HEK293 (cell line): ENCODE data around the gene TBC1D5.
A peak's percentile ranks its signal among the peaks of the same experiment; 100 is the strongest.

Experiments used
- CTCF ChIA-PET: fragments of 350-600 bp; formaldehyde crosslinking; extraction: SDS; loops from one replicate; lab custom pipeline; 2021; ENCODE audit warnings: antibody characterized with exemption; lab: Yijun Ruan, JAX
- POLR2A ChIA-PET: fragments of 300-600 bp; formaldehyde crosslinking; extraction: SDS; loops from one replicate; lab custom pipeline; 2020; ENCODE audit warnings: antibody characterized with exemption, inconsistent platforms; lab: Yijun Ruan, JAX
- H3K27ac ChIP-seq: fragments of 200-500 bp; sonication (Bioruptor generic); 2 replicates; pipeline ENCODE4 v1.5.1; 2014; ENCODE audit warnings: low read depth, low read length, control low read depth, inconsistent platforms; ENCODE audit errors: extremely low read depth
- H3K36me3 ChIP-seq, 2 experiments: fragments of 200-500 bp in 1 of 2; sonication (Bioruptor generic) in 1 of 2; 1 replicate in 1 of 2; 2 replicates in 1 of 2; pipeline ENCODE4 v1.5.1; 2014 to 2017; ENCODE audit warnings: inconsistent platforms in 2 of 2, low read length in 2 of 2; ENCODE audit not compliant: control insufficient read depth in 2 of 2, insufficient read depth in 1 of 2
- H3K4me1 ChIP-seq: fragments of 200-500 bp; sonication (Bioruptor generic); 2 replicates; pipeline ENCODE4 v1.5.1; 2014; ENCODE audit warnings: mild to moderate bottlenecking, low read length, inconsistent platforms; ENCODE audit not compliant: control insufficient read depth, insufficient read depth
- H3K4me3 ChIP-seq: 2 replicates; pipeline ENCODE4 v1.5.1; 2011; ENCODE audit warnings: low read depth, mild to moderate bottlenecking, control low read depth, low read length, moderate library complexity
- H3K9me3 ChIP-seq: fragments of 200-500 bp; sonication (Bioruptor generic); 2 replicates; pipeline ENCODE4 v1.5.1; 2014; ENCODE audit warnings: low read depth, low read length, inconsistent platforms; ENCODE audit not compliant: control insufficient read depth, insufficient read depth
- MZF1 ChIP-seq: fragments of 450-650 bp; formaldehyde crosslinking; IDR thresholded peaks from 2 replicates; pipeline ENCODE4 v1.5.1; 2017; ENCODE audit warnings: missing biosample characterization, missing genetic modification characterization, borderline replicate concordance
- SALL2 ChIP-seq: fragments of 450-650 bp; formaldehyde crosslinking; IDR thresholded peaks from 2 replicates; pipeline ENCODE4 v1.5.0; 2017; ENCODE audit warnings: missing biosample characterization, mild to moderate bottlenecking, missing genetic modification characterization, borderline replicate concordance
- ZEB2 ChIP-seq: fragments of 450-650 bp; formaldehyde crosslinking; IDR thresholded peaks from 2 replicates; pipeline ENCODE4 v1.5.1; 2016; ENCODE audit warnings: missing biosample characterization, missing genetic modification characterization
- ZNF10 ChIP-seq: fragments of 450-650 bp; formaldehyde crosslinking; IDR thresholded peaks from 2 replicates; pipeline ENCODE4 v1.5.1; 2017; ENCODE audit warnings: missing biosample characterization, missing genetic modification characterization
- ZNF169 ChIP-seq: fragments of 450-650 bp; formaldehyde crosslinking; IDR thresholded peaks from 2 replicates; pipeline ENCODE4 v1.5.1; 2016; ENCODE audit warnings: missing biosample characterization, missing genetic modification characterization
- ZNF239 ChIP-seq: fragments of 450-650 bp; formaldehyde crosslinking; IDR thresholded peaks from 2 replicates; pipeline ENCODE4 v1.5.1; 2016; ENCODE audit warnings: missing biosample characterization, missing genetic modification characterization
- ZNF335 ChIP-seq: fragments of 450-650 bp; formaldehyde crosslinking; conservative IDR thresholded peaks from 2 replicates; pipeline ENCODE4 v1.5.1; 2016; ENCODE audit warnings: missing biosample characterization, missing genetic modification characterization
- ZNF521 ChIP-seq: fragments of 450-650 bp; formaldehyde crosslinking; IDR thresholded peaks from 2 replicates; pipeline ENCODE4 v1.5.1; 2017; ENCODE audit warnings: missing biosample characterization, mild to moderate bottlenecking, missing genetic modification characterization
- ZNF571 ChIP-seq: fragments of 450-650 bp; formaldehyde crosslinking; IDR thresholded peaks from 2 replicates; pipeline ENCODE4 v1.5.0; 2017; ENCODE audit warnings: missing biosample characterization, missing genetic modification characterization
- ZNF777 ChIP-seq: fragments of 450-650 bp; formaldehyde crosslinking; IDR thresholded peaks from 2 replicates; pipeline ENCODE4 v1.5.1; 2017; ENCODE audit warnings: missing biosample characterization, missing genetic modification characterization, borderline replicate concordance
- ZNF785 ChIP-seq: fragments of 450-650 bp; formaldehyde crosslinking; IDR thresholded peaks from 2 replicates; pipeline ENCODE4 v1.5.1; 2016; ENCODE audit warnings: missing biosample characterization, missing genetic modification characterization
- ZNF792 ChIP-seq: fragments of 450-650 bp; formaldehyde crosslinking; IDR thresholded peaks from 2 replicates; pipeline ENCODE4 v1.5.1; 2016; ENCODE audit warnings: missing biosample characterization, missing genetic modification characterization
- TF ChIP-seq, protein P1 (sequence below): fragments of 450-650 bp; formaldehyde crosslinking; IDR thresholded peaks from 2 replicates; pipeline ENCODE4 v1.5.1; 2016; ENCODE audit warnings: missing biosample characterization, missing genetic modification characterization
- TF ChIP-seq, protein P2 (sequence below): fragments of 450-650 bp; formaldehyde crosslinking; IDR thresholded peaks from 2 replicates; pipeline ENCODE4 v1.5.1; 2016; ENCODE audit warnings: missing biosample characterization, missing genetic modification characterization
- TF ChIP-seq, protein P3 (sequence below): fragments of 450-650 bp; formaldehyde crosslinking; IDR thresholded peaks from 2 replicates; pipeline ENCODE4 v1.5.1; 2016; ENCODE audit warnings: missing biosample characterization, missing genetic modification characterization, borderline replicate concordance
- TF ChIP-seq, protein P4 (sequence below): fragments of 450-650 bp; formaldehyde crosslinking; IDR thresholded peaks from 2 replicates; pipeline ENCODE4 v1.5.1; 2016; ENCODE audit warnings: missing biosample characterization, missing genetic modification characterization

Gene TBC1D5

DNA sequence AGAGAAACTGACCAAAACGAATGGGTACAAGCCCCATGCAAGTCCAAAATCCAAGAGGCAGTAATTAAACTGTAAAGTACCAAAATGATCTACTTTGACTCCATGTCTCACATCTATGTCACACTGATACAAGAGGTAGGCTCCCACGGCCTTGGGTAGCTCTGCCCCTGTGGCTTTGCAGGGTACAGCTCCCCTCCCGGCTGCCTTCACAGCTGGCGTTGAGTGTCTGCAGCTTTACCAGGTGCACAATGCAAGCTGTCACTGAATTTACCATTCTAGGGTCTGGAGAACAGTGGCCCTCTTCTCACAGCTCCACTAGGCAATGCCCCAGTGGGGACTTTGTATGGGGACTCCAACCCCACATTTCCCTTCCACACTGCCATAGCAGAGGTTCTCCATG is 308.6 kb downstream of the TBC1D5 start (continued):
- TF ChIP-seq, protein P1, sequence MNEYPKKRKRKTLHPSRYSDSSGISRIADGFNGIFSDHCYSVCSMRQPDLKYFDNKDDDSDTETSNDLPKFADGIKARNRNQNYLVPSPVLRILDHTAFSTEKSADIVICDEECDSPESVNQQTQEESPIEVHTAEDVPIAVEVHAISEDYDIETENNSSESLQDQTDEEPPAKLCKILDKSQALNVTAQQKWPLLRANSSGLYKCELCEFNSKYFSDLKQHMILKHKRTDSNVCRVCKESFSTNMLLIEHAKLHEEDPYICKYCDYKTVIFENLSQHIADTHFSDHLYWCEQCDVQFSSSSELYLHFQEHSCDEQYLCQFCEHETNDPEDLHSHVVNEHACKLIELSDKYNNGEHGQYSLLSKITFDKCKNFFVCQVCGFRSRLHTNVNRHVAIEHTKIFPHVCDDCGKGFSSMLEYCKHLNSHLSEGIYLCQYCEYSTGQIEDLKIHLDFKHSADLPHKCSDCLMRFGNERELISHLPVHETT, result no peak

DNA sequence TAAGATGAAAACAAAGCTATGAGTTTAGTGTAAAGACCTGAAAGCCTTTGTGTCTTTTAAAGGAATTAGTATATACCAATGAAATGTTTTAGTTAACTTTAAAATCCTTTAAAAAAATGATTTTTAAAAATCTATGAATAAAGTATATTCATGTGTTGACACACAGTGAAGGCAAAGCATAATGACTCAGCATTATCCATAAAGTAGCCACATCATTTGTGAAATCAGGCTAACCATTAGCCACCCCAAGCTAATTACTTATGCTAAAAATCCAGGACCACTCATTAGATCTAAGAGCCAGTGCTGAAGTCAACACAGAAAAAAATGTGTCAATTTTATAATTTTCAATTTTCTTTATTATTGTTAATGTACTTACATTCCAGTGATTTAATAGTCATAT is 310.2 kb downstream of the TBC1D5 start:
- CTCF ChIA-PET, result interaction anchor here (0.6 to 5.4 kb wide), 5 partner anchors 9 to 409 kb away, joined by 3 to 45 read pairs (median 4); no protein-coding TSS in a partner anchor
- Histone ChIP-seq H3K4me3 (no peak overlapping the region), H3K36me3 (no peaks in the 10 kb centered on the region), H3K4me1 (no peaks in the 10 kb centered on the region), H3K9me3 (no peaks in the 10 kb centered on the region), H3K27ac (no peak overlapping the region)
- TF ChIP-seq, protein P2, sequence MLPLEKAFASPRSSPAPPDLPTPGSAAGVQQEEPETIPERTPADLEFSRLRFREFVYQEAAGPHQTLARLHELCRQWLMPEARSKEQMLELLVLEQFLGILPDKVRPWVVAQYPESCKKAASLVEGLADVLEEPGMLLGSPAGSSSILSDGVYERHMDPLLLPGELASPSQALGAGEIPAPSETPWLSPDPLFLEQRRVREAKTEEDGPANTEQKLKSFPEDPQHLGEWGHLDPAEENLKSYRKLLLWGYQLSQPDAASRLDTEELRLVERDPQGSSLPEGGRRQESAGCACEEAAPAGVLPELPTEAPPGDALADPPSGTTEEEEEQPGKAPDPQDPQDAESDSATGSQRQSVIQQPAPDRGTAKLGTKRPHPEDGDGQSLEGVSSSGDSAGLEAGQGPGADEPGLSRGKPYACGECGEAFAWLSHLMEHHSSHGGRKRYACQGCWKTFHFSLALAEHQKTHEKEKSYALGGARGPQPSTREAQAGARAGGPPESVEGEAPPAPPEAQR, result no peak
- TF ChIP-seq ZNF335 (tag by site-specific recombination), result 0 out of 2 replicates have a peak, but pooled peaks have one; percentile 42
- POLR2A ChIA-PET, result no interaction called here

DNA sequence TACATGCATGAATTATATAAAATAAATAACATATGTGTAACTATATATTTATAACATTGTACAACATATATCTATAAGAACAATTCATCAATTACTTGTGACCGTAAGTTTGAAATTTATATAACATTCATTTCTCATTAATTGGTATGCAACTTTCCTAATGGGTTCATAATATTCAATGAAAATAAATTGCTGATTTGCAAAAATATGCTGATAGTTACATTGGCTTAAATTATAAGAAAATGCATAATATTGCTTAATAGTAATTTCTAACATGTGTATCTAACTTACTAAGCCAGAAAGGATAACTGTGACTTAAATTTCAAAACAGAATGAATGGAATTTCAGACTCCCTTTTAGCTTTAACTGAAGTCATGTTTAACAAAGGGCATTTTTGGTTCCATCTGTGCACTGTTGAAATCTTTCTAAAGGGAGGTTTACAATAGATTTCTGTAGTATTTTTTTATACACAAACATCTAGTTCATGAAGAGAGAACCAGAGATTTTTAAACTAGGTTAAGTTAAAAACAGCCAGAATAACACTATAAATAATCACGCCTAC is 310.9 kb downstream of the TBC1D5 start:
- H3K4me3 ChIP-seq, result no peak overlapping the region
- POLR2A ChIA-PET, result no interaction called here
- no peak for TF ChIP-seq ZEB2
- no peak for TF ChIP-seq ZNF792 (tag by site-specific recombination)
- no peak for TF ChIP-seq ZNF571 (tag by site-specific recombination)
- no peak for TF ChIP-seq ZNF777
- TF ChIP-seq, protein P3, sequence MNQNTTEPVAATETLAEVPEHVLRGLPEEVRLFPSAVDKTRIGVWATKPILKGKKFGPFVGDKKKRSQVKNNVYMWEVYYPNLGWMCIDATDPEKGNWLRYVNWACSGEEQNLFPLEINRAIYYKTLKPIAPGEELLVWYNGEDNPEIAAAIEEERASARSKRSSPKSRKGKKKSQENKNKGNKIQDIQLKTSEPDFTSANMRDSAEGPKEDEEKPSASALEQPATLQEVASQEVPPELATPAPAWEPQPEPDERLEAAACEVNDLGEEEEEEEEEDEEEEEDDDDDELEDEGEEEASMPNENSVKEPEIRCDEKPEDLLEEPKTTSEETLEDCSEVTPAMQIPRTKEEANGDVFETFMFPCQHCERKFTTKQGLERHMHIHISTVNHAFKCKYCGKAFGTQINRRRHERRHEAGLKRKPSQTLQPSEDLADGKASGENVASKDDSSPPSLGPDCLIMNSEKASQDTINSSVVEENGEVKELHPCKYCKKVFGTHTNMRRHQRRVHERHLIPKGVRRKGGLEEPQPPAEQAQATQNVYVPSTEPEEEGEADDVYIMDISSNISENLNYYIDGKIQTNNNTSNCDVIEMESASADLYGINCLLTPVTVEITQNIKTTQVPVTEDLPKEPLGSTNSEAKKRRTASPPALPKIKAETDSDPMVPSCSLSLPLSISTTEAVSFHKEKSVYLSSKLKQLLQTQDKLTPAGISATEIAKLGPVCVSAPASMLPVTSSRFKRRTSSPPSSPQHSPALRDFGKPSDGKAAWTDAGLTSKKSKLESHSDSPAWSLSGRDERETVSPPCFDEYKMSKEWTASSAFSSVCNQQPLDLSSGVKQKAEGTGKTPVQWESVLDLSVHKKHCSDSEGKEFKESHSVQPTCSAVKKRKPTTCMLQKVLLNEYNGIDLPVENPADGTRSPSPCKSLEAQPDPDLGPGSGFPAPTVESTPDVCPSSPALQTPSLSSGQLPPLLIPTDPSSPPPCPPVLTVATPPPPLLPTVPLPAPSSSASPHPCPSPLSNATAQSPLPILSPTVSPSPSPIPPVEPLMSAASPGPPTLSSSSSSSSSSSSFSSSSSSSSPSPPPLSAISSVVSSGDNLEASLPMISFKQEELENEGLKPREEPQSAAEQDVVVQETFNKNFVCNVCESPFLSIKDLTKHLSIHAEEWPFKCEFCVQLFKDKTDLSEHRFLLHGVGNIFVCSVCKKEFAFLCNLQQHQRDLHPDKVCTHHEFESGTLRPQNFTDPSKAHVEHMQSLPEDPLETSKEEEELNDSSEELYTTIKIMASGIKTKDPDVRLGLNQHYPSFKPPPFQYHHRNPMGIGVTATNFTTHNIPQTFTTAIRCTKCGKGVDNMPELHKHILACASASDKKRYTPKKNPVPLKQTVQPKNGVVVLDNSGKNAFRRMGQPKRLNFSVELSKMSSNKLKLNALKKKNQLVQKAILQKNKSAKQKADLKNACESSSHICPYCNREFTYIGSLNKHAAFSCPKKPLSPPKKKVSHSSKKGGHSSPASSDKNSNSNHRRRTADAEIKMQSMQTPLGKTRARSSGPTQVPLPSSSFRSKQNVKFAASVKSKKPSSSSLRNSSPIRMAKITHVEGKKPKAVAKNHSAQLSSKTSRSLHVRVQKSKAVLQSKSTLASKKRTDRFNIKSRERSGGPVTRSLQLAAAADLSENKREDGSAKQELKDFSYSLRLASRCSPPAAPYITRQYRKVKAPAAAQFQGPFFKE, result no peak
- TF ChIP-seq, protein P4, sequence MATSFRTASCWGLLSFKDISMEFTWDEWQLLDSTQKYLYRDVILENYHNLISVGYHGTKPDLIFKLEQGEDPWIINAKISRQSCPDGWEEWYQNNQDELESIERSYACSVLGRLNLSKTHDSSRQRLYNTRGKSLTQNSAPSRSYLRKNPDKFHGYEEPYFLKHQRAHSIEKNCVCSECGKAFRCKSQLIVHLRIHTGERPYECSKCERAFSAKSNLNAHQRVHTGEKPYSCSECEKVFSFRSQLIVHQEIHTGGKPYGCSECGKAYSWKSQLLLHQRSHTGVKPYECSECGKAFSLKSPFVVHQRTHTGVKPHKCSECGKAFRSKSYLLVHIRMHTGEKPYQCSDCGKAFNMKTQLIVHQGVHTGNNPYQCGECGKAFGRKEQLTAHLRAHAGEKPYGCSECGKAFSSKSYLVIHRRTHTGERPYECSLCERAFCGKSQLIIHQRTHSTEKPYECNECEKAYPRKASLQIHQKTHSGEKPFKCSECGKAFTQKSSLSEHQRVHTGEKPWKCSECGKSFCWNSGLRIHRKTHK (tag by site-specific recombination), result no peak
- no peak for TF ChIP-seq ZNF521 (tag by site-specific recombination)
- no peak for TF ChIP-seq MZF1 (tag by site-specific recombination)
- TF ChIP-seq SALL2, result no peak
- no peak for TF ChIP-seq ZNF169 (tag by site-specific recombination)
- no peak for TF ChIP-seq ZNF785 (tag by site-specific recombination)
- no peak for TF ChIP-seq ZNF239 (tag by site-specific recombination)
- no peak for TF ChIP-seq ZNF10 (tag by site-specific recombination)
- H3K4me1 ChIP-seq, result no peaks in the 10 kb centered on the region
- H3K36me3 ChIP-seq, result no peaks in the 10 kb centered on the region
- no peaks in the 10 kb centered on the region for H3K9me3 ChIP-seq
- no peak overlapping the region for H3K27ac ChIP-seq
- CTCF ChIA-PET, result interaction anchor here (0.6 to 5.4 kb wide), 6 partner anchors 8 to 410 kb away, joined by 3 to 45 read pairs (median 4); no protein-coding TSS in a partner anchor
